H1 (cell line): ENCODE results near the gene XKR8. TPM values are rescaled to one million over a fixed set of nuclear protein-coding genes. Genes with fewer than 3 reads are reported as not detected.

Experiments used
- CTCF ChIA-PET: fragments of 300-600 bp; sonication (Branson Sonifier 250); formaldehyde crosslinking; loops from one replicate; lab custom pipeline; 2021; ENCODE audit not compliant: partially characterized antibody; lab: Charles Lee
- POLR2A ChIA-PET: fragments of 300-600 bp; sonication (Branson Sonifier 250); formaldehyde crosslinking; loops from one replicate; lab custom pipeline; 2021; ENCODE audit warnings: inconsistent platforms; ENCODE audit not compliant: partially characterized antibody; lab: Charles Lee
- DNase-seq, 2 experiments: peaks; one replicate each; pipeline versions ENCODE4 v3.0.0 to v3.0.0-alpha.2; 2010 to 2022; ENCODE audit warnings: low spot score in 2 of 2, low read depth in 1 of 2, mixed read lengths in 1 of 2
- FAIRE-seq: peaks from 2 replicates; lab custom pipeline; 2011; peaks lifted over from hg19 to GRCh38; lab: Jason Lieb, UNC
- H2AFZ ChIP-seq: 2 replicates; pipeline ENCODE4 v1.8.1; 2012; ENCODE audit warnings: low read length, inconsistent platforms
- H2AK5ac ChIP-seq: 2 replicates; pipeline ENCODE4 v1.6.1; 2013; ENCODE audit warnings: low read depth, low read length
- H2BK120ac ChIP-seq: replicated peaks from 2 replicates; pipeline ENCODE3; 2013; ENCODE audit warnings: low read depth, low read length, inconsistent platforms
- H2BK12ac ChIP-seq: 2 replicates; pipeline ENCODE4 v1.6.1; 2013; ENCODE audit warnings: low read depth, low read length
- H2BK15ac ChIP-seq: 2 replicates; pipeline ENCODE4 v1.6.1; 2013; ENCODE audit warnings: low read length
- H2BK20ac ChIP-seq: 2 replicates; pipeline ENCODE4 v1.6.1; 2013; ENCODE audit warnings: low read length
- H2BK5ac ChIP-seq: 2 replicates; pipeline ENCODE4 v1.6.1; 2013; ENCODE audit warnings: low read depth, low read length
- H3K14ac ChIP-seq: 2 replicates; pipeline ENCODE4 v1.6.1; 2013; ENCODE audit warnings: inconsistent platforms; ENCODE audit not compliant: insufficient read length
- H3K18ac ChIP-seq: 2 replicates; pipeline ENCODE4 v1.6.1; 2013; ENCODE audit warnings: low read length; ENCODE audit errors: extremely low read depth
- H3K23ac ChIP-seq: 2 replicates; pipeline ENCODE4 v1.6.1; 2013; ENCODE audit warnings: inconsistent platforms; ENCODE audit not compliant: insufficient read length
- H3K23me2 ChIP-seq: 2 replicates; pipeline ENCODE4 v1.6.1; 2013; ENCODE audit warnings: low read depth, low read length
- H3K27ac ChIP-seq: 2 replicates; pipeline ENCODE4 v1.6.1; 2011; ENCODE audit warnings: low read depth, low read length, inconsistent platforms
- H3K27me3 ChIP-seq, 4 experiments: replicated peaks in 1 of 4; 1 replicate in 1 of 4; 2 replicates in 3 of 4; pipeline versions ENCODE4 v1.6.1 to v1.8.1; 2011 to 2013; ENCODE audit warnings: low read length in 3 of 4, mild to moderate bottlenecking in 3 of 4, inconsistent platforms in 2 of 4, mixed read lengths in 2 of 4, moderate library complexity in 1 of 4; ENCODE audit not compliant: control insufficient read depth in 3 of 4, insufficient read depth in 3 of 4; ENCODE audit errors: extremely low read depth in 1 of 4
- H3K36me3 ChIP-seq, 4 experiments: 2 replicates each; pipeline versions ENCODE4 v1.6.1 to v1.8.1; 2011 to 2013; ENCODE audit warnings: mild to moderate bottlenecking in 4 of 4, low read length in 3 of 4, moderate library complexity in 2 of 4, control low read depth in 1 of 4, inconsistent platforms in 1 of 4; ENCODE audit not compliant: insufficient read depth in 4 of 4, control insufficient read depth in 2 of 4
- H3K4ac ChIP-seq: replicated peaks from 2 replicates; pipeline ENCODE3; 2013; ENCODE audit warnings: low read length, low read depth, mixed read lengths, inconsistent platforms; ENCODE audit not compliant: insufficient read length
- H3K4me1 ChIP-seq, 4 experiments: replicated peaks in 1 of 4; 1 replicate in 1 of 4; 2 replicates in 3 of 4; pipeline versions ENCODE4 v1.6.1 to v1.8.1; 2011 to 2013; ENCODE audit warnings: low read length in 3 of 4, inconsistent platforms in 2 of 4, mixed read lengths in 1 of 4; ENCODE audit not compliant: insufficient read depth in 4 of 4, control insufficient read depth in 3 of 4
- H3K4me2 ChIP-seq, 2 experiments: 2 replicates each; pipeline versions ENCODE4 v1.6.1 to v1.8.1; 2011 to 2013; ENCODE audit warnings: low read depth in 2 of 2, low read length in 2 of 2, control low read depth in 1 of 2, inconsistent platforms in 1 of 2, mild to moderate bottlenecking in 1 of 2; ENCODE audit not compliant: insufficient read depth in 1 of 2
- H3K4me3 ChIP-seq, 4 experiments: fragments of 200-600, 300-600 bp in 1 of 4; sonication (generic), shearing (Covaris generic), sonication (Bioruptor Twin) in 1 of 4; 2 replicates each; pipeline versions ENCODE4 v1.5.1 to v1.8.1; 2011 to 2016; ENCODE audit warnings: low read length in 4 of 4, low read depth in 3 of 4, control low read depth in 2 of 4, inconsistent platforms in 2 of 4, mild to moderate bottlenecking in 2 of 4, mixed read lengths in 1 of 4, moderate library complexity in 1 of 4; ENCODE audit not compliant: insufficient read depth in 2 of 4; ENCODE audit errors: extremely low read depth in 1 of 4
- H3K56ac ChIP-seq: replicated peaks from 2 replicates; pipeline ENCODE3; 2013; ENCODE audit warnings: low read depth, mild to moderate bottlenecking, mixed read lengths, low read length, inconsistent platforms; ENCODE audit not compliant: insufficient read length
- H3K79me1 ChIP-seq: 2 replicates; pipeline ENCODE4 v1.6.1; 2013; ENCODE audit warnings: low read depth, low read length, control low read depth
- H3K79me2 ChIP-seq, 2 experiments: 2 replicates each; pipeline versions ENCODE4 v1.6.1 to v1.8.1; 2012 to 2013; ENCODE audit warnings: low read length in 2 of 2, mild to moderate bottlenecking in 2 of 2, inconsistent platforms in 1 of 2; ENCODE audit not compliant: insufficient read depth in 2 of 2, control insufficient read depth in 1 of 2
- H3K9ac ChIP-seq, 4 experiments: replicated peaks in 1 of 4; 1 replicate in 1 of 4; 2 replicates in 3 of 4; pipeline versions ENCODE4 v1.6.1 to v1.8.1; 2011 to 2013; ENCODE audit warnings: low read depth in 3 of 4, low read length in 3 of 4, control low read depth in 2 of 4, mild to moderate bottlenecking in 2 of 4, moderate library complexity in 2 of 4, inconsistent platforms in 1 of 4; ENCODE audit errors: extremely low read depth in 1 of 4
- H3K9me3 ChIP-seq, 2 experiments: 2 replicates each; pipeline versions ENCODE4 v1.6.1 to v1.8.1; 2012 to 2013; ENCODE audit warnings: mild to moderate bottlenecking in 2 of 2, moderate library complexity in 2 of 2, control low read depth in 1 of 2, inconsistent platforms in 1 of 2, low read depth in 1 of 2, low read length in 1 of 2, mixed read lengths in 1 of 2; ENCODE audit not compliant: insufficient read depth in 2 of 2
- H4K20me1 ChIP-seq, 2 experiments: replicated peaks in 1 of 2; 2 replicates each; pipeline versions ENCODE3 to v1.8.1; 2011 to 2013; ENCODE audit warnings: inconsistent platforms in 2 of 2, low read length in 2 of 2, mild to moderate bottlenecking in 1 of 2; ENCODE audit not compliant: insufficient read depth in 2 of 2, control insufficient read depth in 1 of 2
- H4K5ac ChIP-seq: 2 replicates; pipeline ENCODE4 v1.6.1; 2013; ENCODE audit warnings: low read length, low read depth, mixed read lengths, inconsistent platforms; ENCODE audit not compliant: insufficient read length
- H4K8ac ChIP-seq: 2 replicates; pipeline ENCODE4 v1.8.0; 2013; ENCODE audit warnings: mild to moderate bottlenecking, moderate library complexity, low read length, inconsistent platforms; ENCODE audit not compliant: insufficient read depth; ENCODE audit errors: extremely low read depth
- H4K91ac ChIP-seq: replicated peaks from 2 replicates; pipeline ENCODE3; 2013; ENCODE audit warnings: low read length, mixed read lengths, inconsistent platforms; ENCODE audit not compliant: insufficient read length
- BRCA1 ChIP-seq: IDR thresholded peaks from 2 replicates; pipeline ENCODE4 v1.6.1; 2012; ENCODE audit warnings: low read depth, low read length, improper control_type of control experiment
- CHD1 ChIP-seq: IDR thresholded peaks from 2 replicates; pipeline ENCODE4 v1.6.1; 2012; ENCODE audit warnings: low read depth, low read length, improper control_type of control experiment
- CREB1 ChIP-seq: IDR thresholded peaks from 2 replicates; pipeline ENCODE4 v1.6.1; 2012; ENCODE audit warnings: inconsistent platforms
- EGR1 ChIP-seq: IDR thresholded peaks from 2 replicates; pipeline ENCODE4 v1.6.1; 2011; ENCODE audit warnings: low read depth, low read length, borderline replicate concordance
- GTF2F1 ChIP-seq: IDR thresholded peaks from 2 replicates; pipeline ENCODE4 v1.6.1; 2012; ENCODE audit warnings: low read depth, low read length, improper control_type of control experiment, borderline replicate concordance
- HDAC6 ChIP-seq: IDR thresholded peaks from one replicate; pipeline ENCODE4 v1.7.1; 2012; ENCODE audit warnings: low read depth, mild to moderate bottlenecking, inconsistent platforms, low read length, moderate library complexity
- KDM4A ChIP-seq: IDR thresholded peaks from one replicate; pipeline ENCODE4 v1.7.1; 2012; ENCODE audit warnings: low read depth, mild to moderate bottlenecking, moderate library complexity, low read length, inconsistent platforms; ENCODE audit not compliant: severe bottlenecking
- MAFK ChIP-seq: IDR thresholded peaks from 2 replicates; pipeline ENCODE4 v1.6.1; 2012; ENCODE audit warnings: low read depth, mild to moderate bottlenecking, improper control_type of control experiment, low read length
- NRF1 ChIP-seq: IDR thresholded peaks from 2 replicates; pipeline ENCODE4 v1.6.1; 2011; ENCODE audit warnings: mild to moderate bottlenecking, low read depth, low read length, improper control_type of control experiment
- SP1 ChIP-seq: IDR thresholded peaks from 2 replicates; pipeline ENCODE4 v1.6.1; 2011; ENCODE audit warnings: low read depth, low read length
- SP4 ChIP-seq: IDR thresholded peaks from 2 replicates; pipeline ENCODE4 v1.6.1; 2012; ENCODE audit warnings: low read length, inconsistent platforms
- TAF7 ChIP-seq: optimal IDR thresholded peaks from 2 replicates; pipeline ENCODE3; 2011; ENCODE audit warnings: low read depth, mild to moderate bottlenecking, inconsistent platforms, low read length, moderate library complexity, borderline replicate concordance
- WGBS, 2 experiments: shearing (Covaris generic) in 1 of 2; methylation state at CpG; one replicate each; pipeline versions ENCODE4 v1.1.6 to v1.1.7; 2013 to 2015; ENCODE audit warnings: low lambda C conversion rate in 2 of 2, mixed read lengths in 2 of 2, inconsistent platforms in 1 of 2, low coverage in 1 of 2, missing lambda C conversion rate in 1 of 2; ENCODE audit not compliant: insufficient replicate concordance in 2 of 2, insufficient coverage in 1 of 2, insufficient read length in 1 of 2; ENCODE audit errors: extremely low coverage in 1 of 2, missing lambda C conversion rate in 1 of 2; 5-methylcytosine and 5-hydroxymethylcytosine counted together
- polyA plus RNA-seq, 7 experiments: library from polyadenylated mRNA; depleted of rRNA in 3 of 7; stranded (reverse) in 5 of 7; unstranded in 2 of 7; fragments of >200 nt in 5 of 7; fragments of 200-250 nt in 2 of 7; gene quantifications; 1 replicate in 5 of 7; 2 replicates in 1 of 7; 4 replicates in 1 of 7; pipeline versions ENCODE4 v1.2.1 to v1.2.3, GENCODE V29; 2011 to 2013; ENCODE audit warnings: missing spikeins in 2 of 7, mixed read lengths in 2 of 7
- total RNA-seq: library from RNA; stranded (reverse); fragmentation: NEBNext Ultra II Directional; extraction: Animal tissue kit (Norgen Biotek cat#: 25700); gene quantifications from 2 replicates; pipeline ENCODE4 v1.2.1, GENCODE V29; 2021
- TF ChIP-seq, protein P1 (sequence below): IDR thresholded peaks from 2 replicates; pipeline ENCODE4 v1.6.1; 2011; ENCODE audit warnings: low read length, improper control_type of control experiment

The XKR8 gene
- total and polyA plus RNA-seq, 2 of the 8 experiments (the other 6 are each of a cell fraction or from before 2014, with no cell fraction given) = 14.2 to 16.3 TPM

DNA sequence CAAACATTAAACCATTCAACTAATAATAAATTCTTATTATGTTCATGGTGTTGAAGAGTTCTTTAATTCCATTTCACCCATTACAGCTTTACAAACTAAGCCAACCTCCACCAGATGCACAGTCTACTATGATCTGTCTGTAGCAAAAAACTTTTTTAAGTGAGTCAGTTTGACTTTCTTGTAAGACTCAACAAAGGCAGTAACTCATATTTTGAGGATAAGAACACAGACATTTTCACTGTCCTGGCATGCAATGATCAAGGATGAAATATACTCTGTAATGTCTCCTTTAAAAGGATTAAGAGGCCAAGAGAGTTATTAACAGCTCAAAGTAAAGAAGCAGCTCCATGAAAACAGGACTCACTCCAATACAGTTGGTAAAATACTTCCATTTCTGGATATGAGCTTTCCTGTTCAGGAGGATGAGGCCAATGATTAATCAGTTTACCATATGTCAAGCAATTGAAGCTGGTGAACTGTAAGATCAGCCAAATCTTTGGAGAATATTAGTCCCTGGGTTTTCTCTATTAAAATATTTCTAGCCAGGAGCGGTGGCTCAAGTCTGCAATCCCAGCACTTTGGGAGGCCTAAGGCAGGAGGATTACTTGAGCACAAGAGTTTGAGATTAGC lies 20.6 kb downstream of the XKR8 start:
- H3K4ac ChIP-seq = no peak overlapping the region
- H3K9ac ChIP-seq = no peak overlapping the region
- CTCF ChIA-PET = interaction anchor here (0.7 to 4.1 kb wide), 15 partner anchors 8 to 133 kb away, joined by 3 to 18 read pairs (median 5); no protein-coding TSS in a partner anchor
- H3K18ac ChIP-seq = no peak overlapping the region
- H2BK15ac ChIP-seq = no peak overlapping the region
- FAIRE-seq = no peak
- no peak overlapping the region for H4K5ac ChIP-seq
- WGBS, 2 experiments = 90% methylated on average over 1 of the region's 1 CpG; no CpG with 5 or more reads in 1 of the 2 experiments
- H4K91ac ChIP-seq = no peak overlapping the region
- H2BK120ac ChIP-seq = no peak overlapping the region
- H3K4me2 ChIP-seq = no peak overlapping the region
- no peak overlapping the region for H3K14ac ChIP-seq
- no peak overlapping the region for H2BK12ac ChIP-seq
- H3K36me3 ChIP-seq = no peaks in the 10 kb centered on the region; a peak in 1 of 8 replicates
- H2AFZ ChIP-seq = no peak overlapping the region
- H3K4me1 ChIP-seq = no peaks in the 10 kb centered on the region
- no peak overlapping the region for H4K8ac ChIP-seq
- H2BK5ac ChIP-seq = no peak overlapping the region
- H3K27me3 ChIP-seq = no peaks in the 10 kb centered on the region
- no peak overlapping the region for H3K23ac ChIP-seq
- H2AK5ac ChIP-seq = no peak overlapping the region
- no peaks in the 10 kb centered on the region for H3K79me1 ChIP-seq
- no peak overlapping the region for H3K27ac ChIP-seq
- H4K20me1 ChIP-seq = no peaks in the 10 kb centered on the region
- no peak overlapping the region for H3K4me3 ChIP-seq
- H2BK20ac ChIP-seq = no peak overlapping the region
- no peaks in the 10 kb centered on the region for H3K79me2 ChIP-seq
- no peak overlapping the region for H3K56ac ChIP-seq
- H3K9me3 ChIP-seq = no peaks in the 10 kb centered on the region
- DNase-seq = no peak
- POLR2A ChIA-PET = interaction anchor here (0.5 to 1.4 kb wide), 3 partner anchors 10 to 722 kb away, joined by 3 to 4 read pairs (median 3); partner anchors contain the start of gene XKR8
- H3K23me2 ChIP-seq = no peaks in the 10 kb centered on the region
- no peak for TF ChIP-seq EGR1
- no peak for TF ChIP-seq GTF2F1
- no peak for TF ChIP-seq CHD1
- TF ChIP-seq, protein P1, sequence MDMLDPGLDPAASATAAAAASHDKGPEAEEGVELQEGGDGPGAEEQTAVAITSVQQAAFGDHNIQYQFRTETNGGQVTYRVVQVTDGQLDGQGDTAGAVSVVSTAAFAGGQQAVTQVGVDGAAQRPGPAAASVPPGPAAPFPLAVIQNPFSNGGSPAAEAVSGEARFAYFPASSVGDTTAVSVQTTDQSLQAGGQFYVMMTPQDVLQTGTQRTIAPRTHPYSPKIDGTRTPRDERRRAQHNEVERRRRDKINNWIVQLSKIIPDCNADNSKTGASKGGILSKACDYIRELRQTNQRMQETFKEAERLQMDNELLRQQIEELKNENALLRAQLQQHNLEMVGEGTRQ = no peak
- TF ChIP-seq NRF1 = no peak
- no peak for TF ChIP-seq HDAC6
- TF ChIP-seq MAFK = no peak
- no peak for TF ChIP-seq CREB1
- no peak for TF ChIP-seq SP4
- no peak for TF ChIP-seq KDM4A
- TF ChIP-seq BRCA1 = no peak
- TF ChIP-seq SP1 = no peak
- TF ChIP-seq TAF7 = no peak
